ENCODE data around the gene JARID2. TPM values are rescaled to one million over a fixed set of nuclear protein-coding genes. Genes with fewer than 3 reads are reported as not detected.

The JARID2 gene
- total and polyA plus RNA-seq, 3 donors from 2014 or later = 36.1 to 60.8 (median 53.7) TPM

DNA sequence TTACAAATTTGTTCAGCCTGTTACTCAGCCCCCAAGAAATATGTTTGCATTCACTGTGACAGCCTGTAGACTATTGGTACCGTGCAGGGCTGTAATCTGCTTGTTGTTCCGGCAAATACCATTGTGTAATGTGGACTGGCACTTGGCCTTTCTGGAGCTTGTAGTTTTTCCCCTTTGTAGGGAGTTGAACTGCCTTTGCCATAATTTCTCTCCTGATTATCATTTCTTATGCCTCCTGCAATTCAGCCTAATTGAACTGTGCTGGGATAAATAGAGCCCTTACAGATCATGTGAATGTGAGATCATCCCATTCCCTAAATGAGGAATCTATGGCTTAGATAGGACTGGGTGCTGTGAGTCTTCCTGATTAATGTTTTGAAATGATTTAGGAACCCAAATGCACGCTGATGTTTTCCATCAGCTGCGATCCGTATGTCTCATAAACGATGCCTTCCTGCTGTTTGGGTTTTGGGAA, 185.1 kb downstream of the JARID2 start:
- Histone ChIP-seq H3K9me3 (no peaks in the 10 kb centered on the region), H3K4me3 (no peak overlapping the region), H3K36me3 (ENCODE audit: low read depth, missing control alignments) (no peaks in the 10 kb centered on the region), H3K4me1 (peaks cover 35% of the 10 kb centered on the region), H3K27me3 (no peaks in the 10 kb centered on the region), H3K27ac (no peak overlapping the region)
- no peak for DNase-seq
- TF ChIP-seq, protein P1, sequence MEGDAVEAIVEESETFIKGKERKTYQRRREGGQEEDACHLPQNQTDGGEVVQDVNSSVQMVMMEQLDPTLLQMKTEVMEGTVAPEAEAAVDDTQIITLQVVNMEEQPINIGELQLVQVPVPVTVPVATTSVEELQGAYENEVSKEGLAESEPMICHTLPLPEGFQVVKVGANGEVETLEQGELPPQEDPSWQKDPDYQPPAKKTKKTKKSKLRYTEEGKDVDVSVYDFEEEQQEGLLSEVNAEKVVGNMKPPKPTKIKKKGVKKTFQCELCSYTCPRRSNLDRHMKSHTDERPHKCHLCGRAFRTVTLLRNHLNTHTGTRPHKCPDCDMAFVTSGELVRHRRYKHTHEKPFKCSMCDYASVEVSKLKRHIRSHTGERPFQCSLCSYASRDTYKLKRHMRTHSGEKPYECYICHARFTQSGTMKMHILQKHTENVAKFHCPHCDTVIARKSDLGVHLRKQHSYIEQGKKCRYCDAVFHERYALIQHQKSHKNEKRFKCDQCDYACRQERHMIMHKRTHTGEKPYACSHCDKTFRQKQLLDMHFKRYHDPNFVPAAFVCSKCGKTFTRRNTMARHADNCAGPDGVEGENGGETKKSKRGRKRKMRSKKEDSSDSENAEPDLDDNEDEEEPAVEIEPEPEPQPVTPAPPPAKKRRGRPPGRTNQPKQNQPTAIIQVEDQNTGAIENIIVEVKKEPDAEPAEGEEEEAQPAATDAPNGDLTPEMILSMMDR (IDR thresholded peaks at IDR 0.05) = no peak
- no peak for TF ChIP-seq POLR2A (IDR thresholded peaks at IDR 0.05)
- intact Hi-C loops (cut with DNase I; ENCODE audit: low total_unique reads) = no loop called here
- WGBS, 2 donors = 72 to 74% methylated on average over 6 of the region's 6 CpGs

DNA sequence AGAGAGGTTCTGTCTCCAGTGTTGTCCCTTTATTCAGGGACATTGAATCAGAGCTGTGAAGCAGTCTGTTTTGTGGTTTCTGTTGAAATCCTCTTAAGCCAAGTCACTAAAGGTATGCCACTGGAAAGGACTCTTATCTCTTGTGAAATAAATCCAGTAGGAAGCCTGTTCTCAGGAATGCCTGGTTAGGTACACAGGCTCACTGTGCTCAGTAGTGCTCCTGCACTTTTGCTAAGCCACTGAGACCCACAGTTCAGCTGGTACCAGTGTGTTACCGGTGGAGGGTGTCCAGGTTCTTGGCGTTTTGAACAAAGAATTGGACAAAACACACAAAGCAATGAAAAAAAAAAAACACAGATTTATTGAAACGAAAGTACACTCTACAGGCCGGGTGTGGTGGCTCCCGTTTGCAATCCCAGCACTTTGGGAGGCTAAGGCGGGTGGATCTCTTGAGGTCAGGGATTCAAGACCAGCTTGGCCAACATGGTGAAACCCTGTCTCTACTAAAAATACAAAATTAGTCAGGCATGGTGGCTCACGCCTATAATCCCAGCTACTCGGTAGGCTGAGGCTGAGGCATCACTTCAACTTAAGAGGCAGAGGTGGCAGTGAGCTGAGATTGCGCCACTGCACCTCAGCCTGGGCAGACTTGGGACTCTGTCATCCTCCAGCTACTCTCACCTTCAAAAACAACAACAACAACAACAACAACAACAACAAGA, 186.1 kb downstream of the JARID2 start:
- WGBS, 2 donors = 76 to 82% methylated on average over 9 of the region's 9 CpGs
- H3K9me3 ChIP-seq = no peaks in the 10 kb centered on the region
- no peaks in the 10 kb centered on the region for H3K27me3 ChIP-seq
- H3K4me3 ChIP-seq = no peak overlapping the region
- TF ChIP-seq POLR2A (IDR thresholded peaks at IDR 0.05) = no peak
- TF ChIP-seq, protein P1 (IDR thresholded peaks at IDR 0.05) = no peak
- intact Hi-C loops (cut with DNase I; ENCODE audit: low total_unique reads) = no loop called here
- H3K4me1 ChIP-seq = peaks cover 35% of the 10 kb centered on the region
- DNase-seq = no peak
- no peak overlapping the region for H3K27ac ChIP-seq
- no peaks in the 10 kb centered on the region for H3K36me3 ChIP-seq (ENCODE audit: low read depth, missing control alignments)

GRCh38 chr6:15433511-15433861, 187.6 kb downstream of the JARID2 start:
- TF ChIP-seq, protein P1 (IDR thresholded peaks at IDR 0.05) = no peak
- no peak for TF ChIP-seq POLR2A (IDR thresholded peaks at IDR 0.05)
- DNase-seq = no peak
- 74 to 85% methylated on average over 2 of the region's 2 CpGs for WGBS, 2 donors
- Histone ChIP-seq H3K27ac (no peak overlapping the region), H3K4me3 (no peak overlapping the region), H3K9me3 (no peaks in the 10 kb centered on the region), H3K4me1 (peaks cover 29% of the 10 kb centered on the region), H3K36me3 (ENCODE audit: low read depth, missing control alignments) (no peaks in the 10 kb centered on the region), H3K27me3 (no peaks in the 10 kb centered on the region)
- intact Hi-C loops (cut with DNase I; ENCODE audit: low total_unique reads) = no loop called here

DNA sequence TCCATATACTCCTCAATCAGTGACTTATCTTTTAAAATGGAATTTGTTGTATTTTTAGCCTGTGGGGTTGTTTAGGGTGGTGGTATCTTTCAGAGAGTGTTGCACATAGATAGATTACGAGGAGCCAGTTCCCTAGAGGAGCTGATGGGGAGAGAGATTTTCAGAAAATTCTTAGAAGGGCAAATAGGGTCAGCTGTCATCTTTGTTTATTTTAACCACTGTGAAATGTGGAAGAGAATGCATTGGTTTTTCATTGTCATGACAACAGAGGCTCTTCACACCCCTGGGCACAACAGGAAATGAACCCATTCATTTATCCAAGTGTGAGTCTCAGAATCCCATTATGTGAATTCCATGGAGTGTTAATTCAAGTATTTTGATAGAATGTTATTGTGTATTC, 188.4 kb downstream of the JARID2 start:
- intact Hi-C loops (cut with DNase I; ENCODE audit: low total_unique reads) = no loop called here
- peaks cover 30% of the 10 kb centered on the region for H3K4me1 ChIP-seq
- H3K9me3 ChIP-seq = no peaks in the 10 kb centered on the region
- DNase-seq = no peak
- WGBS, 2 donors = 84 to 100% methylated on average over 1 of the region's 1 CpG
- no peak for TF ChIP-seq POLR2A (IDR thresholded peaks at IDR 0.05)
- TF ChIP-seq, protein P1 (IDR thresholded peaks at IDR 0.05) = no peak
- no peak overlapping the region for H3K4me3 ChIP-seq
- no peak overlapping the region for H3K27ac ChIP-seq
- H3K36me3 ChIP-seq (ENCODE audit: low read depth, missing control alignments) = no peaks in the 10 kb centered on the region
- no peaks in the 10 kb centered on the region for H3K27me3 ChIP-seq

Measured in testis (tissue), 3 donors.